Epithelial cell of proximal tubule (primary cell): ENCODE data around the gene GNAI2. TPM values are rescaled to one million over a fixed set of nuclear protein-coding genes. Genes with fewer than 3 reads are reported as not detected.

Experiments used
- DNase-seq: peaks from one replicate; pipeline ENCODE4 v3.0.0-alpha.2; 2011; ENCODE audit warnings: low read depth
- H3K4me3 ChIP-seq: 2 replicates; pipeline ENCODE4 v1.5.1; 2011; ENCODE audit warnings: low read depth, mild to moderate bottlenecking, low read length
- CTCF ChIP-seq: conservative IDR thresholded peaks from 2 replicates; pipeline ENCODE4 v1.5.1; 2012; ENCODE audit warnings: low read depth, mild to moderate bottlenecking, low read length
- total RNA-seq: library from RNA; depleted of rRNA; stranded (reverse); fragments of >200 nt; gene quantifications from 2 replicates; pipeline ENCODE4 v1.2.3, GENCODE V29; 2015

GNAI2 gene
- total RNA-seq, 1 donor from 2014 or later, result 264 TPM

DNA sequence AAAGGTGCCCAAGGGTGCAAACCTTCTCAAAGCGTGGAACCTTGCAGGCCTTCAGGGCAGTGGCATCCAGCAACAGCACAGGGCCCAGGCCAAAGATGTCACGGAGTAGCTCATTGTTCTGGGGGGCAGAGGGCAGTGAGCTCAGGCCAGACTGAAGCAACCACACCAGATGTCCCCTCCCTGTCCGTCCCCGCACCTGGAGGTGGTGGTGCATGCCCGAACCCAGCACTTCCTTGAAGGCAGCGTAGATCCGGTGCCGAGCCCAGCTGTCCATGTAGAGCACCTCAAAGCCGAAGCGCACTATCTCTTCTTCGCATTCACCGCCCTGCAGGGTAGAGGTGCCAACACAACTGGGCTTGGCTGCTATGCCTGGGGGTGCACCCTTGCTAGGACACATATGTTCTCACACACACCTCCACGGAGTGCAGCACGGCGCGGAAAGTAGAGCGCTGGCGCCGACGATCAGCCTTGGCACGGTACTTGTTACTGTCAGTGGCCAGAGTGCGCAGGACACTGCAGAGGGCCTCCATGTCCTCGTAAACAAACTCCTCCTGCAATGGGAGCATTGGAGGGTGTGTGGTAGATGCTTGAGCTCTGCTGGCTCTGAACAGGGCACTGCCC is 52.5 kb downstream of the GNAI2 start:
- H3K4me3 ChIP-seq, result no peak overlapping the region
- DNase-seq, result no peak
- no peak for TF ChIP-seq CTCF

GRCh38 chr3:50289130-50289529 is 53.1 kb downstream of the GNAI2 start:
- no peak for TF ChIP-seq CTCF

GRCh38 chr3:50290161-50290641 is 54.2 kb downstream of the GNAI2 start:
- no peak overlapping the region for H3K4me3 ChIP-seq
- TF ChIP-seq CTCF, result no peak
- no peak for DNase-seq

More at GRCh38 chr3:50289130-50289529, 53.1 kb downstream of the GNAI2 start:
- no peak for DNase-seq
- H3K4me3 ChIP-seq, result no peak overlapping the region

DNA sequence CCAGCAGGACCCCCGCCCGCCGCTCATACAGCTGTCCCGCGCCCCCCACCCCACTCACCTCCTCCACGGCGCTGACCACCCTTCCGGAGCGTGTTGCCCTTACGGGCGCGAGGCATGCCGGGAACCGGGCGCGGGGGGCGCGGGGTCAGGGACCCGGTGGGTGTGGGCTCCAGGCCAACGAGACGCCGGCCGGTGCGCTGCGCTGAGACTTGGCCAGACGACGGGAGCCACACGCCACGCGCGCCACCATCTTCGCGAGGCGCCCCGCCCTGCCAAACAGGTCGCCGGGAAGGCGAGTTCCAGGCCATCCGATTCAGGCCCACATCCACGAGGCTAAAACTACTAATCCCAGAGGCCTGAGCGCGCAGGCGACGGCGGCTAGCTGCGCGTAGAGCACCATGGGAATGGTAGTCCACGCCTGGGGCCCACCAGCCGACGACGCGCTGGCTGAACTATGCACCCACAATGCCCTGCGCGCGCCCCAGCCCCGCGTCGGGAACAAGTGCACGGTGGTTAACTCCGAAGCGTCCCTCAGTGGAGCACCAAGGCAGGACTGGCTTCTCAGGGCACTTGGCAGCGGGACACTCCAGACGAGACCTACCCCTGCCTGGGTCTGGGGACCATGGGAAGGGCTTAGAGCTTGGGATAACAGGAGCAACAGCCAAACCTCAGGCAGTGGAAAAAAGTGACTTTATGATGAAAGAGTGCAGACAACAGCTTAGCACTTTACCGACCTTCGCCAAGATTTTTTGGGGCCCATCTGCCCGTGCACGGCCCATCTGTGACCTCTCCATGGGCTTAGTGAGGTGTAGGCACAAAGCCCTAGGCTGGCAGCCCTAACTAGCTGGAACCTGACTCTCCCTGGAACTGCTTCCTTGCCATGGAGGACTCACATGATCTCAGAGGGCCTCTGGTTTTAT is 56.4 kb downstream of the GNAI2 start, which contains the start of gene IFRD2:
Gene IFRD2, minus strand, starts transcription at position 271 of the 920 bp plus-strand sequence. Its CDS starts 155 bp downstream, at position 116.
- peak; percentile 77 for DNase-seq
- no peak for TF ChIP-seq CTCF

DNA sequence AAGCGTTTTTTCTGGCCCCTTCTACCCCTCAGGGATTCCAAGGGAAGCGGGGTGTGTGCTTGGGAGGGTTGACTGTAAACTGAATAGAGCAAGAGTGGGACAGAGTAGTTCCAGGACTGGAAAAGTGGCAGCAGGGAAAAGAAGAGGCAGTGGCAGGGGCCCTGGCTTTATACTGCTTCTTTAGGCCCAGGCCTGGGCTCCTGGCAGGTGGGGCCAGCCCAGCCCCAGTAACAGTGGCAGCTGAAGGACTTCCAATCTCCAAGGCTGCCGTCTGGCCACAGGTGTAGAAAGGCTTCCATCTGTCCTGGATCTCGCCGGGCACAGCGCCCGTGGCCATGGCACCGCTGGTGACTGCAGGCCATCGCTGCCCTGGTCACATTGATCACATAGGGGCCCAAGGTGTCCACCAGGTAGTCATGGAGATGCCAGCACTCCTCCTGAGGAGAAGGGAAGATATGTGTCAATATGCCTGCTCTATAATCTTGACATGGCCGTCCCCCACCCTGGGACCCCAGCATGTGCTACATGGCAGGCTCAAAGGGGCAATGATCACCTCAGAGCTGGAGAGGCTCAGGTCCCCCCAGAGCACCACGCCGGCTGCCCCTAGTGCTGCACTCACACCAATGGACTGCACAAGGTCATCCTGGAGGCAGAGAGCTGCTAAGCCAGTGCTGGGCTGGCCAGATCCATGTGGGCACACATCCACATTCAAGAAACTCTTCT is 57.2 kb downstream of the GNAI2 start:
- peak overlapping the region; percentile 92 for H3K4me3 ChIP-seq
- no peak for TF ChIP-seq CTCF
- DNase-seq, result no peak

More for the DNA sequence above, 56.4 kb downstream of the GNAI2 start, which contains the start of gene IFRD2:
- peak within 1 kb of the TSS; percentile 92 for H3K4me3 ChIP-seq

DNA sequence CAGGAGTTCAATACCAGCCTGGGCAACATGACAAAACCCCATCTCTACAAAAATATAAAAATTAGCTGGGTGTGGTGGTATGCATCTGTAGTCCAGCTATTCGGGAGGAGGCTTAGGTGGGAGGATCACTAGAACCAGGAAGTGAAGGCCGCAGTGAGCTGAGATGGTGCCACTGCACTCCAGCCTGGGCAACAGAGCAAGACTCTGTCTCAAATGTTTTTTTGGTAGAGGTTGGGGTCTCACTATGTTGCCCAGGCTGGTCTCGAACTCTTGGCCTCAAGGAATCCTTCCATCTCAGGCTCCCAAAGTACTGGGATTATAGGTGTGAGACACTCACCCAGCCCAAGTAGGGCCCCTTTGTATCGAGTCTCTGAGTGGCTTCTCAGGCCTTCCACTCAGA is 58.1 kb downstream of the GNAI2 start:
- DNase-seq, result no peak
- TF ChIP-seq CTCF, result no peak
- no peak overlapping the region for H3K4me3 ChIP-seq
